Sigmoid colon (tissue), 4 donors: ENCODE results near the gene RYK.

Source experiments
- CTCF ChIP-seq, 4 experiments: fragments of 450-650 bp in 3 of 4; fragments of 200-600 bp in 1 of 4; IDR thresholded peaks; one replicate each; pipeline ENCODE4 v1.5.1; 2016 to 2019; ENCODE audit warnings: antibody characterized with exemption in 4 of 4, mild to moderate bottlenecking in 3 of 4, moderate library complexity in 2 of 4
- EP300 ChIP-seq, 4 donors: sonication (generic); formaldehyde crosslinking; IDR thresholded peaks; one replicate each; pipeline ENCODE4 v1.6.1; 2017; ENCODE audit warnings: antibody characterized with exemption in 4 of 4

- no peak for TF ChIP-seq CTCF (IDR thresholded peaks at IDR 0.05)
- TF ChIP-seq EP300 (IDR thresholded peaks at IDR 0.05), result no peak
Observed at GRCh38 chr3:134205451-134205850, 45.2 kb downstream of the RYK start.
